ENCODE results near the gene CLDN8.

- TF ChIP-seq CTCF (IDR thresholded peaks at IDR 0.05) (no peak), POLR2AphosphoS5 (IDR thresholded peaks at IDR 0.05) (no peak)
These were observed at the start of gene CLDN8 for GRCh38 chr21:30216041-30216723.

All from esophagus muscularis mucosa (tissue), 3 donors.